ENCODE results near the gene C1GALT1. TPM values are rescaled to one million over a fixed set of nuclear protein-coding genes. Genes with fewer than 3 reads are reported as not detected.
"Not testable (repeated sequence)": the region's sequence is repeated elsewhere in the genome, so short reads cannot be mapped to it uniquely, and the experiment has no call there.

C1GALT1 gene
- total RNA-seq, 1 donor from 2014 or later = 15.6 TPM

DNA sequence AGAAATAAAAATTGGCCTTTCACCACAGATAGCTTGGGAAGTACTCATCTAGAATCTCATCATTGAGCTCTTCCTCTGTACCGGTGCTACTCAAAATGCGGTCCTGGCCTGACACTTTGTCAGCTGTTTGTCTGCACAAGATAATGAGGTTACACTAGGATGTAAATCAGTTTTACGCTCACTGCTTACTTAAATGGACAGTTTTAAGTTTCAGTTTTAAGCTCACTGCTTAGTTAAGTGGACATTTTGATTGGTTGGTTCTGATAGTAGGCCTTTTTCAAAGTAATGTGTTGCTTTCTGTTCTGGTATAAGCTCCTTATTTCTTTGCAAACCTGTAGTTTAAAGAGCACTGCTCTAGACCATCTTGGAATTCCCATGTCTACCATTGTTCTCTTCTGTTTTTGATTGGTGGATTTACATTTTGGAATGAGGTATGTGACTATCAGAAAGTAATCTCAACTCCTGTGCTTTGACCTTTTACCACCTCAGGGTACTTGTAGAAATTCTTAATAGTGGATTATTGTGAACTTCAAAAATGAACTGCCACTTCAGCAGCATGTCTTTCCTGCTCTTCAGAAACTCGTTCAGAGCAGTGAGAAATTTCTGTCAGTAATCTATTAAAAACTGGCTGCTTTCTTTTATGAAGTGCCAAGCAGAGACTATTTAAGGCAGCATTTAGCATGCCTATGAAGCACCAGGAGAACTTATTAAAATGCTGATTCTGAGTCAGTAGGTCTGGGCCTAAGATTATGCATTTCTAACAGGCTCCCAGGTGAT is 55.0 kb downstream of the C1GALT1 start:
- no peak overlapping the region for H3K4me3 Mint-ChIP-seq
- H3K27ac Mint-ChIP-seq (ENCODE audit: unreplicated experiment) = no peak overlapping the region

DNA sequence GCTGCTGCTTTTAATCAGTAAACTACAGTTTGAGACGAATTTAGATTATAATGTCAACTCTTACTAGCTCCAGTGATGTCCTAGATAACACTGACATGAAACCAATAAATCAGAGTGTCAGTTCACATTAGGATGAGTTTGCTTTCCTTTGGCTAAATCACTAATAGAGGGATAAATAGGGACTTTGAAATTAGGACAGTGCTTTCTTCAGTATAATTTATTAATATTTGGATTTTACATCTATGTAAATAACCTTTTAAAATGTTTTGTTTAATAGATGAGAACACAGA is 55.6 kb downstream of the C1GALT1 start:
- Mint-ChIP-seq H3K4me1 (peaks cover 6% of the 10 kb centered on the region), H3K9me3 (no peaks in the 10 kb centered on the region), H3K36me3 (ENCODE audit: low read depth) (peaks cover 4% of the 10 kb centered on the region), H3K27ac (ENCODE audit: unreplicated experiment) (no peak overlapping the region), H3K27me3 (ENCODE audit: low read depth) (no peaks in the 10 kb centered on the region), H3K4me3 (no peak overlapping the region)
- no peak for DNase-seq (ENCODE audit: low read depth, low spot score)
- TF ChIP-seq, protein P1, sequence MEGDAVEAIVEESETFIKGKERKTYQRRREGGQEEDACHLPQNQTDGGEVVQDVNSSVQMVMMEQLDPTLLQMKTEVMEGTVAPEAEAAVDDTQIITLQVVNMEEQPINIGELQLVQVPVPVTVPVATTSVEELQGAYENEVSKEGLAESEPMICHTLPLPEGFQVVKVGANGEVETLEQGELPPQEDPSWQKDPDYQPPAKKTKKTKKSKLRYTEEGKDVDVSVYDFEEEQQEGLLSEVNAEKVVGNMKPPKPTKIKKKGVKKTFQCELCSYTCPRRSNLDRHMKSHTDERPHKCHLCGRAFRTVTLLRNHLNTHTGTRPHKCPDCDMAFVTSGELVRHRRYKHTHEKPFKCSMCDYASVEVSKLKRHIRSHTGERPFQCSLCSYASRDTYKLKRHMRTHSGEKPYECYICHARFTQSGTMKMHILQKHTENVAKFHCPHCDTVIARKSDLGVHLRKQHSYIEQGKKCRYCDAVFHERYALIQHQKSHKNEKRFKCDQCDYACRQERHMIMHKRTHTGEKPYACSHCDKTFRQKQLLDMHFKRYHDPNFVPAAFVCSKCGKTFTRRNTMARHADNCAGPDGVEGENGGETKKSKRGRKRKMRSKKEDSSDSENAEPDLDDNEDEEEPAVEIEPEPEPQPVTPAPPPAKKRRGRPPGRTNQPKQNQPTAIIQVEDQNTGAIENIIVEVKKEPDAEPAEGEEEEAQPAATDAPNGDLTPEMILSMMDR (conservative IDR thresholded peaks at IDR 0.05) = no peak

More for the DNA sequence above, 55.0 kb downstream of the C1GALT1 start:
- Mint-ChIP-seq H3K36me3 (ENCODE audit: low read depth) (peaks cover 4% of the 10 kb centered on the region), H3K27me3 (ENCODE audit: low read depth) (no peaks in the 10 kb centered on the region), H3K4me1 (peaks cover 6% of the 10 kb centered on the region), H3K9me3 (no peaks in the 10 kb centered on the region)
- TF ChIP-seq, protein P1 (conservative IDR thresholded peaks at IDR 0.05) = no peak
- DNase-seq (ENCODE audit: low read depth, low spot score) = no peak

DNA sequence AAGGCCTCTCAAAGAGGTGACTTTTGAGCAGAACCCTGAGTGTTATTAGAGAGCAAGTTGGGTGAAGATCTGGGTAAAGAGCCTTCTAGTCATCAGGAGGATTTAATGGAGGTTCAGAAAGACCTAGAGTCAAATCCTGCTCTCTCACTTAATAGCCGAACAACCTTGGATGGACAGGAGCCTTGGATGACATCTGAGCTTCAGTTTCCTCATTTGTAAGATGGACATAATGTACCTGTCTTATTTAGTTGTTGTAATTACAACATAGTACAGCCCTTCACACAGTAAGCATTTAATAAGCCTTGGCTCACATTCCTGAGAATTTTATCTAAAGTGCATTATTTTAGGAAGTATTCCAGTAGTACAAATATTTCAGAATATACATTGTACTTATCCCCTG is 57.0 kb downstream of the C1GALT1 start:
- Mint-ChIP-seq H3K27me3 (ENCODE audit: low read depth) (no peaks in the 10 kb centered on the region), H3K27ac (ENCODE audit: unreplicated experiment) (no peak overlapping the region), H3K36me3 (ENCODE audit: low read depth) (peaks cover 6% of the 10 kb centered on the region), H3K4me3 (no peak overlapping the region), H3K9me3 (no peaks in the 10 kb centered on the region), H3K4me1 (peaks cover 6% of the 10 kb centered on the region)
- DNase-seq (ENCODE audit: low read depth, low spot score) = no peak
- TF ChIP-seq, protein P1 (conservative IDR thresholded peaks at IDR 0.05) = no peak

DNA sequence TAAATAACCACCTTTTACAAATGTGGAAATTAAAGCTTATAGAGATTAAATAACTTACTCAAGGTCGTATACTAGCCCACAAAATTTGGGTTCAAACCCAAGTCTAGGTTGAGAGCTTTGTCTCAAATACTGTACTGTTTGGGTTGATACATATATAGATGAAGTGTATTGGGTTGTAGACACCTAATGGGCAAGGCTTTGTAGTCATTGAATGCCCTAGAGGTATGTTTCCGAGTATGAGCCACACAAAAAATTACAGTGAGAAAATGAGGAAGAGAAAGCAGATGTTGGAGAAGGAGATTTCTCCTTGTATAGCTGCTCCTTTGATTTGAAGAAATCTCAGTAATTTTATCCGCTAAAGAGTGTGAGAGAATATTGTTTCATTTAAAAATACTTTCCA is 60.6 kb downstream of the C1GALT1 start:
- Mint-ChIP-seq H3K9me3 (no peaks in the 10 kb centered on the region), H3K36me3 (ENCODE audit: low read depth) (peaks cover 6% of the 10 kb centered on the region), H3K27ac (ENCODE audit: unreplicated experiment) (no peak overlapping the region), H3K4me3 (no peak overlapping the region), H3K4me1 (no peaks in the 10 kb centered on the region), H3K27me3 (ENCODE audit: low read depth) (no peaks in the 10 kb centered on the region)
- DNase-seq (ENCODE audit: low read depth, low spot score) = no peak
- TF ChIP-seq, protein P1 (conservative IDR thresholded peaks at IDR 0.05) = no peak

DNA sequence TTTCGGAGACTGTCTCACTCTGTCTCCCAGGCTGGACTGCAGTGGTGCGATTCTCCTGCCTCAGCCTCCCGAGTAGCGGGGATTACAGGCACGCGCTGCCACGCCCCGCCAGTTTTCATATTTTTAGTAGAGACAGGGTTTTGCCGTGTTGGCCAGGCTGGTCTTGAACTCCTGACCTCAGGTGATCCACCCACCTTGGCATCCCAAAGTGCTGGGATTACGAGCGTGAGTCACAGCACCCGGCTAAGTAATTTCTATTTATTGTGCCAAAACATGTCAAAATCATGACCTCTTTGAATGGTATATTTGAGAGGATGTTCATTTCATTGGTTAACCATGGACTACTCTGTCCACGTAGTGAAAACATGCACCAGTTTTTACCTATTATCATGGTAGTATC is 62.9 kb downstream of the C1GALT1 start:
- not testable (repeated sequence) for DNase-seq (ENCODE audit: low read depth, low spot score); H3K27ac Mint-ChIP-seq (ENCODE audit: unreplicated experiment); H3K4me1 Mint-ChIP-seq; H3K27me3 Mint-ChIP-seq (ENCODE audit: low read depth); H3K9me3 Mint-ChIP-seq; H3K4me3 Mint-ChIP-seq; H3K36me3 Mint-ChIP-seq (ENCODE audit: low read depth)

GRCh38 chr7:7246223-7246622 is 63.9 kb downstream of the C1GALT1 start:
- Mint-ChIP-seq H3K36me3 (ENCODE audit: low read depth) (peaks cover 2% of the 10 kb centered on the region), H3K4me1 (peaks cover 5% of the 10 kb centered on the region), H3K27me3 (ENCODE audit: low read depth) (no peaks in the 10 kb centered on the region), H3K27ac (ENCODE audit: unreplicated experiment) (no peak overlapping the region), H3K4me3 (no peak overlapping the region), H3K9me3 (no peaks in the 10 kb centered on the region)
- TF ChIP-seq, protein P1 (conservative IDR thresholded peaks at IDR 0.05) = no peak
- DNase-seq (ENCODE audit: low read depth, low spot score) = no peak
